ENCODE measurements around the gene PCDHA13. TPM values are rescaled to one million over a fixed set of nuclear protein-coding genes. Genes with fewer than 3 reads are reported as not detected.
"Not testable (repeated sequence)": the region's sequence is repeated elsewhere in the genome, so short reads cannot be mapped to it uniquely, and the experiment has no call there.

The PCDHA13 gene
- polyA plus RNA-seq, 1 experiment, result not detected

- Histone ChIP-seq H3K36me3 (ENCODE audit: control insufficient read depth, insufficient read depth, low read length) (no peaks in the 10 kb centered on the region), H3K4me3 (ENCODE audit: low read depth, low read length) (no peak within 1 kb of the TSS), H3K27me3 (ENCODE audit: control insufficient read depth, insufficient read depth, low read length) (no peaks in the 10 kb centered on the region)
- no peak for DNase-seq (ENCODE audit: low read depth)
- POLR2A ChIA-PET, result no interaction called here
- CTCF ChIA-PET, result interaction anchor here (0.9 kb wide), 1 partner anchor 15 kb away, joined by 3 read pairs; no protein-coding TSS in a partner anchor
- no peak for TF ChIP-seq CTCF (IDR thresholded peaks at IDR 0.05; ENCODE audit: insufficient read depth, low read depth, low read length)
These were observed 40.7 kb upstream of the PCDHA13 start, which contains the start of gene PCDHA8 for GRCh38 chr5:140840978-140841962. Gene PCDHA8 (plus strand): TSS chr5:140841187. CDS start chr5:140841322, 135 bp downstream.

GRCh38 chr5:140842798-140843733 lies 38.9 kb upstream of the PCDHA13 start:
- Histone ChIP-seq H3K27me3 (ENCODE audit: control insufficient read depth, insufficient read depth, low read length) (no peaks in the 10 kb centered on the region), H3K36me3 (ENCODE audit: control insufficient read depth, insufficient read depth, low read length) (no peaks in the 10 kb centered on the region), H3K4me3 (ENCODE audit: low read depth, low read length) (no peak overlapping the region)
- POLR2A ChIA-PET, result no interaction called here
- DNase-seq (ENCODE audit: low read depth), result no peak
- CTCF ChIA-PET, result no interaction called here
- TF ChIP-seq CTCF (IDR thresholded peaks at IDR 0.05; ENCODE audit: insufficient read depth, low read depth, low read length), result no peak

GRCh38 chr5:140848139-140849102 lies 33.5 kb upstream of the PCDHA13 start, which contains the start of gene PCDHA9:
Gene PCDHA9 (plus strand): TSS chr5:140848382. CDS start chr5:140848496, 114 bp downstream.
- H3K27me3 ChIP-seq (ENCODE audit: control insufficient read depth, insufficient read depth, low read length); DNase-seq (ENCODE audit: low read depth); H3K36me3 ChIP-seq (ENCODE audit: control insufficient read depth, insufficient read depth, low read length); POLR2A ChIA-PET; H3K4me3 ChIP-seq (ENCODE audit: low read depth, low read length): not testable (repeated sequence)
- CTCF ChIA-PET, result interaction anchor here (0.6 to 1.2 kb wide), 2 partner anchors 34 to 193 kb away, joined by 3 read pairs; no protein-coding TSS in a partner anchor

- H3K36me3 ChIP-seq (ENCODE audit: control insufficient read depth, insufficient read depth, low read length); POLR2A ChIA-PET; H3K4me3 ChIP-seq (ENCODE audit: low read depth, low read length); CTCF ChIA-PET; DNase-seq (ENCODE audit: low read depth); H3K27me3 ChIP-seq (ENCODE audit: control insufficient read depth, insufficient read depth, low read length): not testable (repeated sequence)
These were observed 31.9 kb upstream of the PCDHA13 start for GRCh38 chr5:140849831-140850634.
